ENCODE results near the gene HAND1.

Gene HAND1

DNA sequence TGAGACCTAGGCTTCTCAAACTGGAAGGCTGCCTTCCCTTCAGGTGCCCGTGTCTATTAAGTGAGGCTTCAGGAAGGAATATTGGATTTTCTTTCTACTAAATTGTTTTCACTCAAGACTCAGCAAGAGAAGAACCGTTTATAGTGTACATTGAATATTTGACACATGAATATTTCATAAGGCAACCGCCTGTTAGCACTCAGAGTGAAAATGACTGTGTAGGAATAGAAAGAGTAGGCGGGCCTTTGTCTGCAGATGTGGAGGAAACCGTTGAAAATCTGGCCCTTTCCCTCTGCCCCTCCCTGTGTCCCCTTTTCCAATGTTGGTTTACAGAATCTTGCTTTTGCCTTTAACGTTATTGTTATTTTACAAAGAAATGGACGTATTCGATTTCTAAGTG is 26.1 kb downstream of the HAND1 start:
- no peak for DNase-seq (ENCODE audit: extremely low read depth, low read depth)
- TF ChIP-seq, protein P1, sequence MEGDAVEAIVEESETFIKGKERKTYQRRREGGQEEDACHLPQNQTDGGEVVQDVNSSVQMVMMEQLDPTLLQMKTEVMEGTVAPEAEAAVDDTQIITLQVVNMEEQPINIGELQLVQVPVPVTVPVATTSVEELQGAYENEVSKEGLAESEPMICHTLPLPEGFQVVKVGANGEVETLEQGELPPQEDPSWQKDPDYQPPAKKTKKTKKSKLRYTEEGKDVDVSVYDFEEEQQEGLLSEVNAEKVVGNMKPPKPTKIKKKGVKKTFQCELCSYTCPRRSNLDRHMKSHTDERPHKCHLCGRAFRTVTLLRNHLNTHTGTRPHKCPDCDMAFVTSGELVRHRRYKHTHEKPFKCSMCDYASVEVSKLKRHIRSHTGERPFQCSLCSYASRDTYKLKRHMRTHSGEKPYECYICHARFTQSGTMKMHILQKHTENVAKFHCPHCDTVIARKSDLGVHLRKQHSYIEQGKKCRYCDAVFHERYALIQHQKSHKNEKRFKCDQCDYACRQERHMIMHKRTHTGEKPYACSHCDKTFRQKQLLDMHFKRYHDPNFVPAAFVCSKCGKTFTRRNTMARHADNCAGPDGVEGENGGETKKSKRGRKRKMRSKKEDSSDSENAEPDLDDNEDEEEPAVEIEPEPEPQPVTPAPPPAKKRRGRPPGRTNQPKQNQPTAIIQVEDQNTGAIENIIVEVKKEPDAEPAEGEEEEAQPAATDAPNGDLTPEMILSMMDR (IDR thresholded peaks at IDR 0.05; ENCODE audit: low read depth, low read length), result no peak

DNA sequence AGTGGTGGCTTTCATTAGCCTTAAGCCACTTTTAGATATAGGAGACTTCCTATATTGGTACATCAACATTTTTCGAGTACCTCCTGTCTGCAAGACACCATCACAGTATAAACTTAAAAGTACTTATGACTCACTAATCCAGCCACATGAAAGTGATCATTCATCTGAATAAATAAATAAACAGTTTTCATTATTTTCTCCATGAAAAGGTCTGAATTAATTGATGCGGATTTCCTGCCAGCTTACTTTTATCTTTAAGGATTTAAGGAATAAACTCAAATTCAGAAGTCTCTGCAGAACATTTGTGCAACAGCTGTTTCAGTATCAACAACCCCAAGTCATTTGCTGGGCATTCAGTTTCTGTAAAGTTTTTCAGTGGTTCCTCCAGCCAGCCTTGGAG is 28.2 kb downstream of the HAND1 start:
- TF ChIP-seq, protein P1 (IDR thresholded peaks at IDR 0.05; ENCODE audit: low read depth, low read length), result no peak
- DNase-seq (ENCODE audit: extremely low read depth, low read depth), result no peak

DNA sequence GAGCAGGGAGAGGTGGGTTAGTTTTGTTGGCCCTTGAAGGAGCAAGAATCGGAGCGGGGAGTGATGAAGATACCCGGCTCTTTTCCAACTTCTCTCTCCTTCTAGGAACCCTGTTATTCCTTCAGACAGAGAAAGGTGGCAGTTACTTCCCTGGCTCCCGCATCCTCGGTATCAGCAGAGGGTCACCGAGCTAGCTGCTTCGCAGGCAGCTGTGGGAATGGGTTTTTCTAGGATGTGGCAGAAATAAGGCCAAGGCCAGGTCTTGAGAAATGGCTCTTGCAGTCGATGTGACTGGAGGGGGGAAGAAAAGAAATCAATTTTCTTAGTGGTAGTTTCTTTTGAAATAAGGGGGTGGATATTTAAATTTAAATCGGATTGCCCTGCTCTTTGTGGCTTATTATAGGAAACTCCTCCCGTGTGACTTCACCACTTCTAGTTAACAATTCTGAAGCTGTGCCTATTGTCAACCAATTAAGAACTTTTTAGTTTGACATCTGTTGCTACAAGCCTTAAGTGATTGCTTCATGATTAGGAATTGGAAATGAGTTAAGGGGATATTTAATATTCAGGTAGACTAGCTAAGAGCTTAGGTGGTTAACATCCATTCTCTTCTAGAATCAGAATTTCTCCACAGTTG is 30.8 kb downstream of the HAND1 start:
- TF ChIP-seq, protein P1 (IDR thresholded peaks at IDR 0.05; ENCODE audit: low read depth, low read length), result no peak
- DNase-seq (ENCODE audit: extremely low read depth, low read depth), result no peak

DNA sequence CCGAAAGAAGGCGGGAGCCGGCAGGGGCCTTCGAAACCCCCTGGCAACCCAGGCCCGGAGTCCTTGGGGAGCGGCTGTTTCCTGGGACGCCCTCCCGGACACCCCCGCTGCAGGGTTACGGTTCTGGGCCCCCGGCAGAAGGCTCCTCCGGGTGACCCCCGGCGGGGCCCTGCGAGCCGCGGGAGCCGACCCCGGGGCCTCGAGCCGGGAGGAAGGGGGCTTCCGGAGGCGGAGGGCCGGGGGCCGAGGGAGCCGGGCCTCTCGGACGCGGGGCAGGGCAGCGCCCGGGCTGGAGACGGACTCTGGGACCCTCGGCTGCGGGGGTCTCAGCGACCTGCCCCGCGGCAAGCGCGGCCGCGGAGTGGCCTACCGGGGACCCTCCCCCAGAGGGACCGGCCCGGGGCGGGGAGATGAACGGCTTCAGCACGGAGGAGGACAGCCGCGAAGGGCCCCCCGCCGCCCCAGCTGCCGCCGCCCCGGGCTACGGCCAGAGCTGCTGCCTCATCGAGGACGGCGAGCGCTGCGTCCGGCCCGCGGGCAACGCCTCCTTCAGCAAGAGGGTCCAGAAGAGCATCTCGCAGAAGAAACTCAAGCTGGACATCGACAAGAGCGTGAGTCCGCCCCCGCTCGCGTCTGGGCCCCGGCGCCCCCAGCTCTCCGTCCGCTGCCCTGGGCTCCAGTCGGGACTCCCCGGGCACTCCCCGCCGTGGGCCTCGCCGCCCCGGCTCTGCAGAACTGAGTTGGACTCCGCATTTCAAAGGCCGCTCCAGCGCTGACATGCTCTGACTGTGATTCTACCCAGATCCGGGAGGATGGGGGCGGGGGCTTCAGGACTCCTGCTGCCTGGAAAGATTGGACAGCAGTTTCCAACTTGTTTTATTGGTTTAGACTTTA is 31.6 kb downstream of the HAND1 start:
- DNase-seq (ENCODE audit: extremely low read depth, low read depth), result no peak
- TF ChIP-seq, protein P1 (IDR thresholded peaks at IDR 0.05; ENCODE audit: low read depth, low read length), result no peak

DNA sequence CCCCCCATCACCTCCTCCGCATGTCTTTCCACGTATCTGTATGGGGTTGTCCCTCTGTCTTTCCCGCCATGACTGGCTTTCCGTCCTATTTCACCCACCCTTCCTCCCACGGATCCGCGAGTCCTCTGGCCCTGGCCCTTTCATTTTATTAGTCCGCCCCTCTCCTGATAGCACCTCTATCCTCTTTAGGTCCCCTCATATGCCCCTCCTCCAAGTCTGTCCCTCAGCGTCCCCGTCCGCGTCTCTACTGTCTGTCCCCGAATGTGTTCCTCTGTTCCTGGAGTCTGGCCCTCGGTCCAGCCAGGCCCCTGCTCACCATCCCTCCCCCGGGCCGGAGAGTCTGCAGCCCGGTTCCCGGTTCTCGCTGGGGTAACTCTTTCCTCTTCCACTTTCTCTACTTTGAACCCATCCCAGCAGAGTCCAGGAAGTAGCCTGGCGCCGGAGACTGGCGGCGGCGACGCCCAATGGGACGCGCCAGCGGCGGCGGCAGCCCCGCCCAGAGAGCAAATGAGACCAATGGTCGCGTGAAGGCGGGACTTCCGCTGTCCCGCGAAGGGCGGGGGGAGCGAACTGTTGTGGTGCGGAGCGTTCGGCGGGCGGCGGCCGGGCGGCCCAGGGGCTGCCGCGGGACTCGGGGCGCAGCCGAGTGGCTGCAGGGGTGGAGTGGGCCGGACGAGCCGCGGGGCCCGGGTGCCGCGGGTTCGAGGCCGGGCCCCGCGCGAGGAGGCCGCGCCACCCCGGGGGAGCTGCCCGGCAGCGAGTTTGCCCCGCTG is 32.4 kb downstream of the HAND1 start, which contains the start of gene SAP30L:
Gene SAP30L (plus strand): TSS at position 576 of the 773 bp plus-strand sequence. CDS start 608 bp downstream, outside the sequence.
- TF ChIP-seq, protein P1 (IDR thresholded peaks at IDR 0.05; ENCODE audit: low read depth, low read length), result no peak

DNA sequence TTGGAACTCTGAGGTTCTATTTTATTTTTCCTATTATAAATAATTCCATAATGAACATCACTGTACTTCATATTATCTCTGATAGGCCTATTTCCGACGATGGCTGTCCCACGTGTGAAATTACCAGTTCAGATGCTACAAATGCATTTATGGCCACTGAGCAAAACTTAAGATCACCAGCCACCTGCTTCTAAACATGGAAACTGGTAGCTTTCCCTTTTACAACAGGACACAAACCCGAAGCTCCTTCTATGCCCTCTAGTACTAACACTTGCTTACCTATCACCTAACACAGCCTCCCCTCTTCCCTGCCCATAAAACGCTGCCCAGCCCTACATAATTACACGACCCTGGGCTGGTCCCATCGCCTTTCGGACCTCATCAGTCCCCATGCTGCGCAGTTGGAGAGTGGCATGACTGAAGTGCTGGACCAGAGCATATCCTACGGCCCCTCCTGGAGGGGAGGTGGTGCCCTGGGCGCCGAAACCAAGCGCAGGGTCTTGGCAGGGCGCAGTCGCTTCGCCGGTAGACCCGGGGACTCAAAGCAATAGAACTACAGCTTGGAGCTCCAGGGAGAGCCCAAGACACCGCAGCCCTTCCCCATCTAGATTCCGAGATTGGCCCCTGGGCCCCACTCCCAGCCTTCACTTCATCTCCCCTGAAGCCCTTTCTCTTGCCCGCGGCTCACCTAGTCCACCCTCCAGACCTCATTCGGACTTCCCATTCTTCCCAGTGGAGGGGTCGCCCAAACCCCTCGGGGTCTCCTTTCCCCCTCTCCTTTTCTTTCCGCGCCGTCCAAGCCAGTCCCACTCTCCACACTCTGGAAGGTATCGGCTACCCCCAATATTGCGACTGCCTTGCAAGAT is 33.2 kb downstream of the HAND1 start:
- TF ChIP-seq, protein P1 (IDR thresholded peaks at IDR 0.05; ENCODE audit: low read depth, low read length), result no peak
- no peak for DNase-seq (ENCODE audit: extremely low read depth, low read depth)

More for the DNA sequence above, 32.4 kb downstream of the HAND1 start, which contains the start of gene SAP30L:
- peak; percentile 84 for DNase-seq (ENCODE audit: extremely low read depth, low read depth)

All from AG09319 (cell line).